HUES48 (cell line): ENCODE data around the gene GRK3.

ENCODE experiments used
- H3K27ac ChIP-seq: one replicate; pipeline ENCODE4 v1.7.0; 2013; ENCODE audit warnings: low read depth, low read length, inconsistent platforms
- H3K27me3 ChIP-seq: 2 replicates; pipeline ENCODE4 v1.6.1; 2013; ENCODE audit warnings: mild to moderate bottlenecking, low read length; ENCODE audit not compliant: control insufficient read depth, insufficient read depth
- H3K36me3 ChIP-seq: 2 replicates; pipeline ENCODE4 v1.6.1; 2013; ENCODE audit warnings: low read length; ENCODE audit not compliant: control insufficient read depth, insufficient read depth
- H3K4me1 ChIP-seq: 2 replicates; pipeline ENCODE4 v1.6.1; 2013; ENCODE audit warnings: mild to moderate bottlenecking, low read length; ENCODE audit not compliant: control insufficient read depth, insufficient read depth
- H3K4me3 ChIP-seq: 2 replicates; pipeline ENCODE4 v1.5.1; 2013; ENCODE audit warnings: mild to moderate bottlenecking, low read depth, low read length
- H3K9ac ChIP-seq: 2 replicates; pipeline ENCODE4 v1.6.1; 2013; ENCODE audit warnings: mild to moderate bottlenecking, low read depth, low read length, moderate library complexity
- H3K9me3 ChIP-seq: 2 replicates; pipeline ENCODE4 v1.6.1; 2013; ENCODE audit warnings: low read length; ENCODE audit not compliant: control insufficient read depth, insufficient read depth

The GRK3 gene

DNA sequence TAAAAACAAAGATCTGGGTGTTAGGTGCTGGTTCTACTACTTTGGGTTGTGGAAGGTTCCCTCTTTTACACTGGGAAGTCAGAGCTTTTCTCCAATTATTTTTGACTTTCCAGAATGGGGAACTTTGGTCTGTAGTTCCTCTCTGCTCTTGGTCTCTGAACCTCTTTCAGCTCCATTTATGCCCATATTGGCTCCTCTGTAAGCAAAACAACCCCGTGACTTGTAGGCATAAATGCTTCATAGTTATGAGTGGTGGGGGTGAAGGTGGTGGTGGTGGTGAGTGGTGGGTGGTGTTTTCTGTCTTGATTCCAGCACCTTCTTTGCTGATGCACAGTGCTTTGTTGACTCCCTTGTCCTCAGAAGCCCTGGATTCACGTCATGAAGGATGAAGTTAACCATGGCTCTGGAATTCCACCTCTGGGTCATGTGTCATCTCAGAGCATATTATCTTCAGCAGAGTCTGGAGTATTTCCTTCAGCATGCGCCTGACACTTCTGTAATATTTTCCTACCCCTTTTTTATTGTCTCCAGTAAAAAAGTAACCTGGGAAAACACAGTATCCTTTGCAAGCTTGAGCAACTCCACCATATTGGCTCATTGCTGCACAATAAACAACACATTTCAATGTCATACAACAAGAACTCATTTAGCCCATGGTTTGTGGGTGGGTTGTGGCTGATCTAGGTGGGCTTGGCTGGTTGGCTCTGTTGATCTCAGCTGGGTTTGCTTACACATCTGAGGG is 24.1 kb upstream of the GRK3 start:
- Histone ChIP-seq H3K9me3 (no peaks in the 10 kb centered on the region), H3K36me3 (no peaks in the 10 kb centered on the region), H3K4me1 (no peaks in the 10 kb centered on the region), H3K9ac (no peak overlapping the region), H3K4me3 (no peak overlapping the region), H3K27me3 (no peaks in the 10 kb centered on the region), H3K27ac (no peak overlapping the region)

- H3K9me3 ChIP-seq = no peaks in the 10 kb centered on the region
- no peaks in the 10 kb centered on the region for H3K4me1 ChIP-seq
- no peak overlapping the region for H3K4me3 ChIP-seq
- H3K9ac ChIP-seq = no peak overlapping the region
- no peak overlapping the region for H3K27ac ChIP-seq
- H3K27me3 ChIP-seq = no peaks in the 10 kb centered on the region
- H3K36me3 ChIP-seq = no peaks in the 10 kb centered on the region
Measured at GRCh38 chr22:25540908-25541660, 23.4 kb upstream of the GRK3 start.

GRCh38 chr22:25542191-25542590 is 22.3 kb upstream of the GRK3 start:
- Histone ChIP-seq H3K9me3 (no peaks in the 10 kb centered on the region), H3K4me1 (0 out of 2 replicates have a peak, but pooled peaks cover 9% of the 10 kb centered on the region), H3K4me3 (no peak overlapping the region), H3K9ac (no peak overlapping the region), H3K36me3 (no peaks in the 10 kb centered on the region), H3K27me3 (no peaks in the 10 kb centered on the region), H3K27ac (no peak overlapping the region)

GRCh38 chr22:25542720-25543402 is 21.6 kb upstream of the GRK3 start:
- no peaks in the 10 kb centered on the region for H3K36me3 ChIP-seq
- H3K4me1 ChIP-seq = 0 out of 2 replicates have a peak, but pooled peaks cover 9% of the 10 kb centered on the region
- no peaks in the 10 kb centered on the region for H3K27me3 ChIP-seq
- H3K27ac ChIP-seq = no peak overlapping the region
- no peak overlapping the region for H3K4me3 ChIP-seq
- H3K9me3 ChIP-seq = no peaks in the 10 kb centered on the region
- no peak overlapping the region for H3K9ac ChIP-seq

DNA sequence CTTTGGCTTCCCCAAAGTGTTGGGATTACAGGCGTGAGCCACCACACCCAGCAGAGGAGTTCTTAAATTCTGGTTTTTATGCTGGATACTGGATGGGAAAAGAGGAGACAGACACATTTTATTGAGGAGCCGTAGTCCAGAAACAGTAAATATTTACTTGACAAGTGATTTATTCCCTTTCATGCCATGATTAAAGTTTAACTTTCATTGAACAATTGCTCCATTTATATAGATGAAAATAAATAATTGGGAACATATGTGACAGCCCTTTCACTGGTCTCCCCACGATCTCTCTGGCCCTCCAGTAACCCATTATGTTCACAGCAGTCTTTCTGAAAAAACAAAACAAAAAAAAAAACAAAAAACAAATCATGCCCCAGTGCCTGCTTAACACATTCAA is 19.3 kb upstream of the GRK3 start:
- no peak overlapping the region for H3K4me3 ChIP-seq
- 0 out of 2 replicates have a peak, but pooled peaks cover 9% of the 10 kb centered on the region for H3K4me1 ChIP-seq
- H3K27me3 ChIP-seq = no peaks in the 10 kb centered on the region
- no peak overlapping the region for H3K27ac ChIP-seq
- no peaks in the 10 kb centered on the region for H3K9me3 ChIP-seq
- H3K36me3 ChIP-seq = no peaks in the 10 kb centered on the region
- H3K9ac ChIP-seq = no peak overlapping the region

DNA sequence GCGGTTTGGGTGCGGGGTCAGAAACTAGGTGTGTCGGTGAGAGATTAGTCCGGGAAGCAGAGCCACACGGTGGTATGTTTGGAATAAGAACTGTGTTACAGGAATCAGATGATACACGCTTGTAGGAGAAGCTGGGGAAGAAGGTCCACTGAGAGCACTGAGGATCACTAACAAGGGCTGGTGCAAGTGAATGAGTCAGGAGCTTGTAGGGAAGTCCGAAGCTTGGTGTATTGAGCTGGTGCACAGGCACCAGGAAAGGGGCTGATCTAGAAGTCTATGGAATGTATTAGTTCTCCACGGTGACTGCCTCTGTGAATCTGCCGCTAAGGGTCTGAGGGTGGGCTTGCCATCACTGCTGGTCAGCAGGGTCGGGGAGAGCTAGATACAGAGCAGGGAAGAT is 18.8 kb upstream of the GRK3 start:
- H3K9me3 ChIP-seq = no peaks in the 10 kb centered on the region
- no peak overlapping the region for H3K9ac ChIP-seq
- no peak overlapping the region for H3K27ac ChIP-seq
- H3K4me1 ChIP-seq = 0 out of 2 replicates have a peak, but pooled peaks cover 9% of the 10 kb centered on the region
- no peaks in the 10 kb centered on the region for H3K36me3 ChIP-seq
- no peak overlapping the region for H3K4me3 ChIP-seq
- H3K27me3 ChIP-seq = no peaks in the 10 kb centered on the region

GRCh38 chr22:25546242-25546641 is 18.2 kb upstream of the GRK3 start:
- Histone ChIP-seq H3K4me1 (0 out of 2 replicates have a peak, but pooled peaks cover 9% of the 10 kb centered on the region), H3K9me3 (no peaks in the 10 kb centered on the region), H3K4me3 (no peak overlapping the region), H3K27ac (no peak overlapping the region), H3K36me3 (no peaks in the 10 kb centered on the region), H3K9ac (no peak overlapping the region), H3K27me3 (no peaks in the 10 kb centered on the region)

DNA sequence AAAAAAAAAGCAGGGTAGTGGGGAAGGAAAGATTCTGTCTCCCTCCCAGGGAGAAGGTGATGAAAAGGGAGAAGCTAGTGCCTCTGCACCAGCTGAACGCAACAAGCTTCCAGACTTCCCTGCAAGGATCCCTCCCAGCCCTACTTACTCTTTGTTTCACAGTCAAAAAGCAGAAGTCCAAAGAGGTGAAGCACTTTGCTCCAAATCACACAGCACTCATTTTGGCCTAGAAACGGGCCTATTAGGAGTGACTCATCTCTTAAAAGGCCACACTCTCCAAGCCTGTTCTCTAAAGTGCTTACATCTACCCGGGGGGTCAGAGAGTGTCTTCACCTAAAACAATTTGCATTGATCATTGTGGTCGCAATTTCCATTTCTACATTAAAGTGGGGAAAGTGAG is 17.7 kb upstream of the GRK3 start:
- Histone ChIP-seq H3K9me3 (no peaks in the 10 kb centered on the region), H3K27ac (no peak overlapping the region)

GRCh38 chr22:25548866-25549464 is 15.5 kb upstream of the GRK3 start:
- Histone ChIP-seq H3K36me3 (no peaks in the 10 kb centered on the region), H3K9me3 (no peaks in the 10 kb centered on the region), H3K4me1 (0 out of 2 replicates have a peak, but pooled peaks cover 9% of the 10 kb centered on the region), H3K27me3 (no peaks in the 10 kb centered on the region), H3K27ac (no peak overlapping the region), H3K9ac (no peak overlapping the region), H3K4me3 (no peak overlapping the region)

More for the DNA sequence above, 17.7 kb upstream of the GRK3 start:
- Histone ChIP-seq H3K27me3 (no peaks in the 10 kb centered on the region), H3K4me3 (no peak overlapping the region), H3K9ac (no peak overlapping the region), H3K4me1 (0 out of 2 replicates have a peak, but pooled peaks cover 9% of the 10 kb centered on the region), H3K36me3 (no peaks in the 10 kb centered on the region)

DNA sequence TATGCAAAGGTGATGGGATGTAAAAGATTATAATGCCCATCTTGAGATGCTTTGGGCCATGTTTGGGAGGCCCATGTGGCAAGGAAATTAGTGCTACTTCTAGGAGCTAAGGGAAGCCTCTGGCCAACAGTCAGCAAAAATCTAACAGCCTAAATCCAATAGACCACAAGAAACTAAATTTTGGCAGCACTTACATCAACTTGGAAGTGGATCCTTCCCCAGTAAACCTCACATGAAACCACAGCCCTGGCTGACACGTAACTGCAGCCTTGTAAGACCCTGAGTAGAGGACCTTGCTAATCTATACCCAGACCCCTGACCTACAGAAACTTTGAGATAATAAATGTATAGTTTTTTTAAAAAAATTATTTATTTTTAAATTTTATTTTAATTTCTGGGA is 13.1 kb upstream of the GRK3 start:
- H3K4me3 ChIP-seq = no peak overlapping the region
- H3K36me3 ChIP-seq = no peaks in the 10 kb centered on the region
- no peak overlapping the region for H3K9ac ChIP-seq
- H3K4me1 ChIP-seq = peaks cover 12% of the 10 kb centered on the region; the same call in 1 of the 2 replicates
- no peaks in the 10 kb centered on the region for H3K9me3 ChIP-seq
- no peak overlapping the region for H3K27ac ChIP-seq
- H3K27me3 ChIP-seq = no peaks in the 10 kb centered on the region
